GM23248 (cell line): ENCODE measurements around the gene GALNT8. TPM values are rescaled to one million over a fixed set of nuclear protein-coding genes. Genes with fewer than 3 reads are reported as not detected.

Experiments used
- DNase-seq: peaks from one replicate; pipeline ENCODE4 v3.0.0-alpha.2; 2015
- H2AFZ ChIP-seq: fragments of 200-600 bp; sonication (generic); 2 replicates; pipeline ENCODE4 v1.6.1; 2016; ENCODE audit warnings: antibody characterized with exemption
- H3F3A ChIP-seq: fragments of 200-600 bp; sonication (generic); 2 replicates; pipeline ENCODE4 v1.6.1; 2016; ENCODE audit warnings: mild to moderate bottlenecking, antibody characterized with exemption, mixed run types; ENCODE audit not compliant: insufficient read depth
- H3K27ac ChIP-seq: fragments of 200-600 bp; sonication (generic); 2 replicates; pipeline ENCODE4 v1.5.1; 2016; ENCODE audit warnings: mild to moderate bottlenecking
- H3K27me3 ChIP-seq: fragments of 200-600 bp; sonication (generic); replicated peaks from 2 replicates; pipeline ENCODE4 v1.6.1; 2016; ENCODE audit warnings: mild to moderate bottlenecking; ENCODE audit not compliant: insufficient read depth
- H3K36me3 ChIP-seq: fragments of 200-600 bp; sonication (generic); 2 replicates; pipeline ENCODE4 v1.6.1; 2016; ENCODE audit warnings: low read depth, mild to moderate bottlenecking
- H3K4me1 ChIP-seq: fragments of 200-600 bp; sonication (generic); 2 replicates; pipeline ENCODE4 v1.6.1; 2016; ENCODE audit warnings: mild to moderate bottlenecking; ENCODE audit not compliant: insufficient read depth
- H3K4me2 ChIP-seq: fragments of 200-600 bp; sonication (generic); one replicate; pipeline ENCODE4 v1.6.1; 2016; ENCODE audit warnings: mild to moderate bottlenecking; ENCODE audit not compliant: unreplicated experiment
- H3K4me3 ChIP-seq: fragments of 200-600 bp; sonication (generic); 2 replicates; pipeline ENCODE4 v1.5.1; 2016; ENCODE audit warnings: mild to moderate bottlenecking
- H3K79me2 ChIP-seq: fragments of 200-600 bp; sonication (generic); 2 replicates; pipeline ENCODE4 v1.6.1; 2016; ENCODE audit warnings: mild to moderate bottlenecking; ENCODE audit not compliant: insufficient read depth
- H3K9ac ChIP-seq: fragments of 200-600 bp; sonication (generic); 2 replicates; pipeline ENCODE4 v1.6.1; 2016; ENCODE audit warnings: mild to moderate bottlenecking
- H3K9me2 ChIP-seq: fragments of 200-600 bp; sonication (generic); 2 replicates; pipeline ENCODE4 v1.6.1; 2016; ENCODE audit warnings: mixed run types, mild to moderate bottlenecking, moderate library complexity; ENCODE audit not compliant: insufficient read depth
- H3K9me3 ChIP-seq: fragments of 200-600 bp; sonication (generic); one replicate; pipeline ENCODE4 v1.6.1; 2017; ENCODE audit warnings: low read depth
- H4K20me1 ChIP-seq: fragments of 200-600 bp; sonication (generic); 2 replicates; pipeline ENCODE4 v1.6.0; 2016; ENCODE audit not compliant: insufficient read depth
- EZH2 ChIP-seq: fragments of 200-600 bp; sonication (generic); IDR thresholded peaks from 2 replicates; pipeline ENCODE4 v1.6.1; 2018; ENCODE audit warnings: antibody characterized with exemption, mild to moderate bottlenecking; ENCODE audit not compliant: insufficient read depth, poor library complexity, severe bottlenecking
- EZH2phosphoT487 ChIP-seq: fragments of 200-600 bp; sonication (generic); IDR thresholded peaks from 2 replicates; pipeline ENCODE4 v1.6.1; 2018; ENCODE audit warnings: antibody characterized with exemption, moderate library complexity, mild to moderate bottlenecking, low read depth; ENCODE audit not compliant: insufficient read depth
- WGBS, 2 experiments: methylation state at CpG; one replicate each; pipeline ENCODE4 v1.1.6; 2015 to 2017; ENCODE audit warnings: low lambda C conversion rate in 2 of 2, low coverage in 1 of 2; ENCODE audit errors: missing lambda C conversion rate in 2 of 2; 5-methylcytosine and 5-hydroxymethylcytosine counted together
- in situ Hi-C: fragments of 300-500 bp; cut with MboI; formaldehyde crosslinking; loops from 2 replicates; pipeline ENCODE4 v1.15.0; 2020
- polyA plus RNA-seq: library from polyadenylated mRNA; unstranded; fragments of >200 nt; fragmentation: Nextera tagmentation; extraction: Ambion mirVana; gene quantifications from 2 replicates; pipeline ENCODE4 v1.2.1, GENCODE V29; 2016
- total RNA-seq: library from RNA; depleted of rRNA; stranded (reverse); fragments of >200 nt; shearing (Covaris generic); gene quantifications from 2 replicates; pipeline ENCODE4 v1.2.3, GENCODE V29; 2014

Gene GALNT8
- total and polyA plus RNA-seq, 2 experiments from 2014 or later = not detected

GRCh38 chr12:4767186-4767585 is 47.0 kb downstream of the GALNT8 start:
- in situ Hi-C loops = no loop called here
- H3K9ac ChIP-seq = no peak overlapping the region
- 45 to 66% methylated on average over 2 of the region's 2 CpGs for WGBS, 2 experiments

DNA sequence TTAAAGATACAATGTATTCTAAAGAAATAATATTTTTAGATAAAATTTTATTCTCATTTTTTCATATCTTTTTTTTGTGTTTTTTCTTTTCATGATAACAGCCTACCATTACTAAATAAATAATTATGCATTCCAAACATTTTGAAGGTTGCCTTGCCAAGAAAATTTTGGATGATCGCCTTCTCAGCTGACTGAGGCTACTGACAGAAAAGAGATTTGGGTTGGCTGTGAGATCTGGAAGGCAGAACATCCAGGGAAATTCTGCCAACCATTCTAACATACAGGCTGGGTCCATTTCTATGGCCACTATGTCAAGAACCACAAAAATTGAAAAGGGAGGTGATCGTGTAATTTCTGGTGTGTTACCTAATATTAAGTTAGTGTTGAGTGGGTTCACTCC is 48.1 kb downstream of the GALNT8 start:
- TF ChIP-seq EZH2phosphoT487 (no peak), EZH2 (no peak)
- 0 to 3% methylated on average over 2 of the region's 2 CpGs for WGBS, 2 experiments
- no peaks in the 10 kb centered on the region for H3K9me2 ChIP-seq
- H3K4me3 ChIP-seq = no peak overlapping the region
- H3K4me1 ChIP-seq = no peaks in the 10 kb centered on the region
- no peak overlapping the region for H3K9ac ChIP-seq
- no peaks in the 10 kb centered on the region for H4K20me1 ChIP-seq
- no peaks in the 10 kb centered on the region for H3K36me3 ChIP-seq
- H2AFZ ChIP-seq = no peak overlapping the region
- H3K27ac ChIP-seq = no peak overlapping the region
- in situ Hi-C loops = no loop called here
- H3K9me3 ChIP-seq = no peaks in the 10 kb centered on the region
- no peak overlapping the region for H3K4me2 ChIP-seq
- H3F3A ChIP-seq = no peaks in the 10 kb centered on the region
- DNase-seq = no peak
- H3K27me3 ChIP-seq = no peaks in the 10 kb centered on the region
- no peaks in the 10 kb centered on the region for H3K79me2 ChIP-seq

More at GRCh38 chr12:4767186-4767585, 47.0 kb downstream of the GALNT8 start:
- Histone ChIP-seq H3K36me3 (no peaks in the 10 kb centered on the region), H3F3A (no peaks in the 10 kb centered on the region), H3K4me1 (no peaks in the 10 kb centered on the region), H4K20me1 (no peaks in the 10 kb centered on the region), H3K9me2 (no peaks in the 10 kb centered on the region), H3K4me3 (no peak overlapping the region), H3K4me2 (no peak overlapping the region), H3K79me2 (no peaks in the 10 kb centered on the region), H3K9me3 (no peaks in the 10 kb centered on the region), H2AFZ (no peak overlapping the region), H3K27ac (no peak overlapping the region), H3K27me3 (no peaks in the 10 kb centered on the region)
- TF ChIP-seq EZH2 (no peak), EZH2phosphoT487 (no peak)
- no peak for DNase-seq

DNA sequence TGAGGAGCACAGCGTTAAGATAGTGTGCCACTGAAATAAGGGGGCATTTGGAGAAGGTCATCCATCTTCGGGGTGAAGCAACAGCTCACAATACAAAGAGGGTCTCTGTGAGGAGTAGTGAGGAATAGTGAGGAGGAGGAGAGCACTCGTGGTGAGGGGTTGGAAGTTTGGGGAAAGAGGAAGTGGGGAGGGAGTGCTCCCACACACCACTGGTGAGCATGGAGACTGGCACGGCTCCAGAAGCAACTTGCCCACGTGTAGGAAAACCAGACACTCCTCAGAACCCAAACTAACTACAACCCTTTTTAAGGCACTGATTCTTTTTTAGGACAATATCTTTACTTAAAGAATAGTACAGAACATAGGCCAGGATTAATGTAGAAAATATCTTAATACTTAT is 48.9 kb downstream of the GALNT8 start:
- no peak overlapping the region for H3K9ac ChIP-seq
- no peaks in the 10 kb centered on the region for H3K4me1 ChIP-seq
- H3K27ac ChIP-seq = no peak overlapping the region
- in situ Hi-C loops = no loop called here
- no peak overlapping the region for H2AFZ ChIP-seq
- no peaks in the 10 kb centered on the region for H3F3A ChIP-seq
- no peaks in the 10 kb centered on the region for H3K36me3 ChIP-seq
- H3K4me2 ChIP-seq = no peak overlapping the region
- H3K4me3 ChIP-seq = no peak overlapping the region
- no peaks in the 10 kb centered on the region for H3K27me3 ChIP-seq
- DNase-seq = no peak
- no peaks in the 10 kb centered on the region for H3K9me3 ChIP-seq
- H4K20me1 ChIP-seq = no peaks in the 10 kb centered on the region
- 35 to 40% methylated on average over 5 of the region's 5 CpGs for WGBS, 2 experiments
- H3K9me2 ChIP-seq = no peaks in the 10 kb centered on the region
- TF ChIP-seq EZH2phosphoT487 = no peak
- TF ChIP-seq EZH2 = no peak
- no peaks in the 10 kb centered on the region for H3K79me2 ChIP-seq

DNA sequence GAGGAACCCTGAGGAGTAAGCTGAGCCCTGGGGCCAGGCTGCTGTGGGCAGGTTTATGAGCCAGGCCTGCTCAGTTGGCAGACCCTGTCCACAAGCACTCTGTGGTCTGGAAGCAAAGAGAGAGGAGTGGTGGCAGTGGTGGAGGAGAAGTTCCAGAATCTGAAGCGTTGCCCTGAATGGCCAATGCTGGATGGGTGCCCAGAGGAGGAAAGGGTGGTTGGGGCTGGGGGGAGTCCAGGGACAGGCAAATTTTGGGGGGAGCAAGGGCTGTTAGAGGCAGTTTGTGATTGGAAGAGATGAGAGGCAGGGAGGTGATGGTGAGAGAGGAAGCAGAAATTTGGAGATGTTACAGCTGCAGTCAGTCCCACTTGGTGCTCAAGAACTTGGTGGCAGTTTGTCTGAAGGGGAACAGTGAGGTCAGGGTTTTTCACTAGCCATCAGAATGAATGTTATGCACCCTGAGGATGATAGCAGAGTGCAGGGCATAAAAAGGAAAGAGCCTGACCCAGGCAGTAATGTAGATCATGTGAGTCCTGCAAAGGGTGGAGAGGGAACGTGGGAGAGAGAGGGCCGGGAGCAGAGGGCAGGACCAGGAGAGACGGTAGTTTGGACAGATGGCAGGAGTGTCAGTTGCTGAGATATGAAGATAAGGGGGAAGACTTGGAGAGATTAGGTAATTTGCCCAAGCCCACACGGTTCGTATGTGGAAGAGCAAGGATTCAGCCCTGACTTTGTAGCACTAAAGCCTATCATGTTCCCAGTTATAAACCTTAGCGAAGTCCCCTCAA is 51.2 kb downstream of the GALNT8 start:
- Histone ChIP-seq H3K79me2 (no peaks in the 10 kb centered on the region), H3K27ac (no peak overlapping the region), H3F3A (no peaks in the 10 kb centered on the region), H3K9me2 (no peaks in the 10 kb centered on the region), H3K4me2 (no peak overlapping the region), H3K9ac (no peak overlapping the region), H2AFZ (no peak overlapping the region), H3K27me3 (no peaks in the 10 kb centered on the region), H3K4me1 (no peaks in the 10 kb centered on the region), H3K4me3 (no peak overlapping the region), H4K20me1 (no peaks in the 10 kb centered on the region), H3K9me3 (no peaks in the 10 kb centered on the region), H3K36me3 (no peaks in the 10 kb centered on the region)
- TF ChIP-seq EZH2 (no peak), EZH2phosphoT487 (no peak)
- DNase-seq = no peak
- WGBS, 2 experiments = 41 to 53% methylated on average over 7 of the region's 7 CpGs
- in situ Hi-C loops = no loop called here
